ENCODE results near the gene CDC14A. TPM values are rescaled to one million over a fixed set of nuclear protein-coding genes. Genes with fewer than 3 reads are reported as not detected.

Gene CDC14A
- polyA plus RNA-seq, 1 donor from 2014 or later, result 11.5 TPM

DNA sequence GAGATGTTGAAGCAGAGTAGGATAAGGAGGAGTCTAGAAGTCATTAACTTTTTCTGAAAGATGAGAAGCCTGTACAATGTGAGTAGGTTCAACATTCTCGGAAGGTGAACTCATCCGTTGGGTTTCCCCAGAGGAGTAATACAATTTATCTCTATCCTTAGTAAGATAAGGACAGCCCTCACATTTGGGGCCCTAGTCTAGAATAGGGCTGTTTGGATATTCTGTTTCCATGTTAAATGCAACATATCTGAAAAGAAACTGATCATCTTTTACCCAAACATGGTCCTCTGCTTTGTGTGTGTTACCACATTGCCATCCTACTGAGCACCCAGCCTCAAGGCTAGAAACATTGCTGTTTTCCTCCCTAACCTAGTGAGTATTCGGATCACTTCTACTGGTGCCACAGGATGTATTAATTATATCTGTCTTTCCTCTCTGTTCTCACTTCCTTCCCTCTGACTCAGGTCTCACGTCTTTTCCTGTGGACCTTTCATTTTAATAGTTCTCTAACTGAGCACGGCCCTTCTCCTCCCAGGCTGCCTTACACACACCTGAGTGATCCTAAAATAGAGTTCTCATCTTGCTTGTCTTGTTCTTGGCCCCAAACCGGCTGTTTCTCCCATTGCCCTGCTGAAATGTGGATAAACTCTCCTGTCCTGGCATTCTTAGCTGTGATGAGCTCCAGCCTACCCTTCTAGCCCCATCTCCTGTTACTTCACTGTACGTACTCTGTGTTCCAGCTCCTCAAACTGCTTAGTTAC is 91.7 kb downstream of the CDC14A start:
- Mint-ChIP-seq H3K36me3 (peaks cover 7% of the 10 kb centered on the region), H3K27me3 (no peaks in the 10 kb centered on the region), H3K4me3 (peak overlapping the region; percentile 15 to 71 (median 70)), H3K27ac (peak overlapping the region; percentile 44 to 95 (median 72)), H3K4me1 (peaks cover 23 to 40% (median 39%) of the 10 kb centered on the region in 3 donors), H3K9me3 (no peaks in the 10 kb centered on the region)

DNA sequence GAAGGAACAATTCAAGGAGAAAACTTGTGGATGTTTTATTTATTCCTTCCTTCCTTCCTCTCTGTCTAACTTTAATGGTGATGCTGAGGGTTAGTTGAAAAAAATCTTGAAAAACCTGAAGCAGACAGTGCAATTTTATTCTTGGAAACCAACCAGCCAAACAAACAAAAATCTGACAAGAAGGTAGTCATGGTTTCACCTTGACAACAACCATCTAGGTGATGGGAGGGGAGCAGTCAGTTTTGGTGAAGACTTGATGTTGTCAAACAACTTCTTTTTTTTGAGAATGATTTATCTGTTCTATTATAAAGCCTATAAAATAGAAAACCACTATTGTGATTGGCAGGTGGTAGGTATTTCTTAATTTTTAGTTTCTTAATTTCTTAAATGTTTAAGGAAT is 93.3 kb downstream of the CDC14A start:
- Mint-ChIP-seq H3K36me3 (peaks cover 12% of the 10 kb centered on the region), H3K9me3 (no peaks in the 10 kb centered on the region), H3K4me3 (peak overlapping the region in 2 of 4 donors; percentile 38 to 68), H3K27me3 (no peaks in the 10 kb centered on the region), H3K4me1 (peaks cover 17 to 40% (median 33%) of the 10 kb centered on the region in 3 donors), H3K27ac (peak overlapping the region; percentile 44 to 95 (median 94))

DNA sequence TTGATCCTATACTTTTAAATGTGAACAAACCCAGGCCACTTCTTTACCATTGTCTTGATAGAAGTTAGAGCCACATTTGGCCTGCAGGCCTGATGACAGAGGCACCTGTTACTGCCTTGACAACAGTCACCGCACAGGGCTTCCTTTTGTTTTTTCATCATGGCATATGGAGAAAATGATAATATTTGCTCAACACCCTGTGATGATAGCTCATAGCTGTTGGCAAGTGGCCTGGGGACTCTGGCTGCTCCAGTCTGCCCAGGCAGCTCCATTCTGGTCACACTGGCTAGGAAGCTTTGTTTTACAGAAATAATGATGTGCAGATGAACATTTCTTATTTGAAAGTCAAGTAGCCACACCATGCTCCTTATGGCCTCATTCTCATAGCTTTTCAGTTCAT is 96.1 kb downstream of the CDC14A start:
- peaks cover 18% of the 10 kb centered on the region for H3K36me3 Mint-ChIP-seq
- H3K27me3 Mint-ChIP-seq, result no peaks in the 10 kb centered on the region
- peaks cover 21 to 51% (median 43%) of the 10 kb centered on the region in 3 donors for H3K4me1 Mint-ChIP-seq
- H3K27ac Mint-ChIP-seq, result peak overlapping the region in 1 of 3 donors; percentile 74
- no peak overlapping the region for H3K4me3 Mint-ChIP-seq
- H3K9me3 Mint-ChIP-seq, result no peaks in the 10 kb centered on the region

GRCh38 chr1:100449477-100449876 is 97.2 kb downstream of the CDC14A start:
- peak overlapping the region in 1 of 3 donors; percentile 69 for H3K27ac Mint-ChIP-seq
- H3K9me3 Mint-ChIP-seq, result no peaks in the 10 kb centered on the region
- H3K4me3 Mint-ChIP-seq, result peak overlapping the region in 1 of 4 donors; percentile 38
- H3K27me3 Mint-ChIP-seq, result no peaks in the 10 kb centered on the region
- H3K4me1 Mint-ChIP-seq, result peaks cover 13 to 42% (median 33%) of the 10 kb centered on the region in 3 donors
- H3K36me3 Mint-ChIP-seq, result peaks cover 21% of the 10 kb centered on the region

GRCh38 chr1:100452641-100453040 is 100.3 kb downstream of the CDC14A start:
- Mint-ChIP-seq H3K27ac (peak overlapping the region; percentile 84 to 95 (median 92)), H3K9me3 (no peaks in the 10 kb centered on the region), H3K36me3 (peaks cover 14% of the 10 kb centered on the region), H3K4me1 (peaks cover 15 to 38% (median 25%) of the 10 kb centered on the region in 3 donors), H3K27me3 (no peaks in the 10 kb centered on the region), H3K4me3 (peak overlapping the region in 3 of 4 donors; percentile 34 to 76 (median 54))

DNA sequence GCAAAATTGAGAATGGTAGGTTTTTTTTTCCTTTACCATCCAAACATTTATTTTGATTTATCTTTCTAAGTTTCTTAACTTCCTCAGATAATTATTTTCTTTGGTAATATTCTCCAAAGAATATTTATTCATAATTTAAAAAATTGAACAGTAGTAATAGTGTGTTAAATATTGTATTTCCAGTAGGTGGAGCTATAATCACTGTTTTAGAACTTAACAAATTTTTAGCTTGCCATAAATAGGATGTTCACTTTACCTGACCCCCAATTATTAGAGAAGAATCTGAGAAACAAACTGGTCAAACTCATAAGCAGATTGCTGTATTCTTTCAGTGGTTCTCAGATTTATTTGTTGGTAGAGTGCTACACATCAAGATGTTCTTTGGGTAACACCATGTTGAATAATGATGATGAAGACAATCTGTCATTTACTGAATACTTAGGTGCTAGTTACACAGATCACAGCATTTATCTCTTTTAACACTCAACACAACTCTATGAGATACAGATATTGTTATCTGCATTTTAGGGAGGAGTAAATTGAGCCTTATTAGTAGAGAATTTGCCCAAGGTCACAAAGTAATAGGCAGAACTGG is 103.3 kb downstream of the CDC14A start:
- Mint-ChIP-seq H3K9me3 (no peaks in the 10 kb centered on the region), H3K4me1 (peaks cover 16 to 38% (median 24%) of the 10 kb centered on the region in 3 donors), H3K36me3 (peaks cover 9% of the 10 kb centered on the region), H3K4me3 (no peak overlapping the region), H3K27me3 (no peaks in the 10 kb centered on the region), H3K27ac (peak overlapping the region in 2 of 3 donors; percentile 52 to 71)

- no peaks in the 10 kb centered on the region for H3K27me3 Mint-ChIP-seq
- no peak overlapping the region for H3K27ac Mint-ChIP-seq
- no peaks in the 10 kb centered on the region for H3K9me3 Mint-ChIP-seq
- peaks cover 12 to 29% (median 19%) of the 10 kb centered on the region in 3 donors for H3K4me1 Mint-ChIP-seq
- H3K4me3 Mint-ChIP-seq, result no peak overlapping the region
- H3K36me3 Mint-ChIP-seq, result peaks cover 3% of the 10 kb centered on the region
These were observed 104.6 kb downstream of the CDC14A start for GRCh38 chr1:100456880-100457279.

GRCh38 chr1:100457683-100458082 is 105.4 kb downstream of the CDC14A start:
- peaks cover 3% of the 10 kb centered on the region for H3K36me3 Mint-ChIP-seq

DNA sequence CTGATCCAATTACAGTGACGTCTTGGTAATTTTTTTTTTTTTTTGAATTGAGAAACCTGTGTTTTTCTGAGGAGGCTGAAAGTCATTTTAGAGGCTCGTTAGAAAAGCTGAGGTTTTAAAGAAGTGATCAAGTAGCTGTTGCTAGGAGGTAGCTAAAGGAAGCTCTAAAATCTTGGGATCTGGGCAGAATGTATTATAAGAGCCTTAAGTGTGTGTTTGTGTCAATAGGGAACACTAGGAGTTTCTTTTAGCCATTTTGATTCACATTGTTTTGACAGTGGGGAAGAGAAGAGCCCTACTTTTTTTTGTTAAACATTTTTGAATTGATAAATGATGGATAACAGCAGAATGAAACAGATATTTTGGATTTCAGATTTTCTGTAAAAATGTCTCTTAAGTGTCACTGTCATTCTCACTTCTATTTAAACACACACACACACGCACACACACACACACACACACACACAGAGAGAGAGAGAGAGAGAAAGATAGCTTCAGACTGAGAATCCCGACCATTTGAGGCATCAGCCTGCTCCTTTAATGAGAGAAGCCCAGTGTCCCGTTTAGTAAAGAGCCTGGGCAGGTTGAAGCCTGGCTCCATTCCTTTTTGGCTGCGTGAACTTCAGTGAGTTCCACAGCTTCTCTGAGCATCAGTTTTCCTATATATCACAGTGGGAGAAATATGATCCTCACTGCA is 106.5 kb downstream of the CDC14A start:
- H3K9me3 Mint-ChIP-seq, result no peaks in the 10 kb centered on the region
- H3K4me1 Mint-ChIP-seq, result peaks cover 10 to 25% (median 12%) of the 10 kb centered on the region in 3 donors
- H3K36me3 Mint-ChIP-seq, result peaks cover 5% of the 10 kb centered on the region
- no peaks in the 10 kb centered on the region for H3K27me3 Mint-ChIP-seq
- H3K4me3 Mint-ChIP-seq, result peak overlapping the region in 1 of 4 donors; percentile 4
- peak overlapping the region in 2 of 3 donors; percentile 69 to 76 for H3K27ac Mint-ChIP-seq

More at GRCh38 chr1:100457683-100458082, 105.4 kb downstream of the CDC14A start:
- no peaks in the 10 kb centered on the region for H3K9me3 Mint-ChIP-seq
- H3K27ac Mint-ChIP-seq, result peak overlapping the region in 1 of 3 donors; percentile 42
- peaks cover 9 to 25% (median 15%) of the 10 kb centered on the region in 3 donors for H3K4me1 Mint-ChIP-seq
- no peak overlapping the region for H3K4me3 Mint-ChIP-seq
- H3K27me3 Mint-ChIP-seq, result no peaks in the 10 kb centered on the region

DNA sequence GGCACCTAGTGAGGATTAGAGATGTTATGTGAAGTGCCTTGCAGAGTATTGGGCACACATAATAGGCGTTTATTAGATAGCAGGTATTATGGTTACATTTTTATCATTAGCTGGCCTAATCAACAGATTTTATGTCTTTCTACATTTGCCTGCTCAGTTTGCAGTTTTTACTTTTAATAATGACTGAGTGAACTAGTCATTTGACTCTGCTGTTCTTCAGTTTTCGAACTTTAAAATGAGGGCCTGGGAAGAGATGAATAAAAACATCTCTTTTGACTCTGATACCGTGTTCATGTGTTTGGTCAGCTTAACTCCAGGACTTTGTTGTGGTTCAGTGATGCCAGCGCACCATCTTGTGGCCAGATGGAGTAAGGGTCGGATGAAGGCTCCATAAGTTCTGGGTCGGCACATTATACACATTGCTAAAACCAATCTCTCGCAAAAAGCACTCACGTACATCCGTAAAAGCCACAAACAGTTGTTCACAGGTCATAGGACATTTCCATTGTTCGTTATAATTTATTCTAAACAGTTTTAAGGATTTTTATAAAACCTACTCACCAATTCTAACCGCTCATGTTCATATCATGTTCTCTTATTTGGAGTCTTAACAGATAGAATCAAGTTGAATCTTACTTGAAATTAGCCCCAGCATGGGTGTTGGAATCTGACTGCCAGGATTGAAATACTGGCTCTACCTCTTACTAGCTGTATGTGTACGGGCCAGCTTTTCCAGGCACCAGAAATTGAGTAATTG is 107.2 kb downstream of the CDC14A start:
- no peak overlapping the region for H3K4me3 Mint-ChIP-seq
- H3K36me3 Mint-ChIP-seq, result peaks cover 1% of the 10 kb centered on the region

GRCh38 chr1:100461222-100461621 is 108.9 kb downstream of the CDC14A start:
- Mint-ChIP-seq H3K36me3 (peaks cover 1% of the 10 kb centered on the region), H3K4me1 (peaks cover 10 to 23% (median 13%) of the 10 kb centered on the region in 3 donors), H3K27ac (no peak overlapping the region), H3K9me3 (no peaks in the 10 kb centered on the region), H3K4me3 (no peak overlapping the region), H3K27me3 (no peaks in the 10 kb centered on the region)

More for the DNA sequence above, 107.2 kb downstream of the CDC14A start:
- H3K9me3 Mint-ChIP-seq, result no peaks in the 10 kb centered on the region
- peaks cover 15 to 30% (median 16%) of the 10 kb centered on the region in 3 donors for H3K4me1 Mint-ChIP-seq
- H3K27me3 Mint-ChIP-seq, result no peaks in the 10 kb centered on the region
- peak overlapping the region in 1 of 3 donors; percentile 2 for H3K27ac Mint-ChIP-seq

GRCh38 chr1:100462326-100463025 is 110.2 kb downstream of the CDC14A start:
- H3K27ac Mint-ChIP-seq, result peak overlapping the region in 1 of 3 donors; percentile 3
- H3K36me3 Mint-ChIP-seq, result peaks cover 1% of the 10 kb centered on the region
- no peaks in the 10 kb centered on the region for H3K27me3 Mint-ChIP-seq
- no peak overlapping the region for H3K4me3 Mint-ChIP-seq
- peaks cover 10 to 21% (median 13%) of the 10 kb centered on the region in 3 donors for H3K4me1 Mint-ChIP-seq
- H3K9me3 Mint-ChIP-seq, result no peaks in the 10 kb centered on the region

- Mint-ChIP-seq H3K36me3 (peaks cover 1% of the 10 kb centered on the region), H3K9me3 (no peaks in the 10 kb centered on the region), H3K4me3 (peak overlapping the region; percentile 5 to 77 (median 45)), H3K4me1 (peaks cover 10 to 19% (median 13%) of the 10 kb centered on the region in 3 donors), H3K27ac (peak overlapping the region in 1 of 3 donors; percentile 13), H3K27me3 (no peaks in the 10 kb centered on the region)
These were observed 111.6 kb downstream of the CDC14A start for GRCh38 chr1:100463791-100464424.

All from IgD-negative memory B cell (primary cell).